GM12891 (cell line): ENCODE measurements around the gene FCHO2.

ENCODE experiments used
- POLR2A ChIP-seq: IDR thresholded peaks from 2 replicates; pipeline ENCODE4 v1.6.1; 2011; ENCODE audit warnings: low read depth, low read length, control low read depth
- POLR2AphosphoS5 ChIP-seq: IDR thresholded peaks from 2 replicates; pipeline ENCODE4 v1.6.1; 2011; ENCODE audit warnings: low read depth, low read length, control low read depth
- POU2F2 ChIP-seq: IDR thresholded peaks from 2 replicates; pipeline ENCODE4 v1.6.1; 2011; ENCODE audit warnings: low read depth, mild to moderate bottlenecking, control low read depth, low read length, moderate library complexity
- TAF1 ChIP-seq: IDR thresholded peaks from 2 replicates; pipeline ENCODE4 v1.6.1; 2011; ENCODE audit warnings: low read depth, low read length, control low read depth

- TF ChIP-seq POLR2AphosphoS5 (no peak), POLR2A (no peak), TAF1 (no peak), POU2F2 (no peak)
These were observed 50.0 kb downstream of the FCHO2 start for GRCh38 chr5:73005886-73006285.
